GF-D8 (cell line): ENCODE data around the gene TBC1D25.
"Not testable (repeated sequence)": the region's sequence is repeated elsewhere in the genome, so short reads cannot be mapped to it uniquely, and the experiment has no call there.

Experiments
- DNase-seq: peaks from one replicate; lab custom pipeline; 2025; lab: John Stamatoyannopoulos, UW

The TBC1D25 gene

DNA sequence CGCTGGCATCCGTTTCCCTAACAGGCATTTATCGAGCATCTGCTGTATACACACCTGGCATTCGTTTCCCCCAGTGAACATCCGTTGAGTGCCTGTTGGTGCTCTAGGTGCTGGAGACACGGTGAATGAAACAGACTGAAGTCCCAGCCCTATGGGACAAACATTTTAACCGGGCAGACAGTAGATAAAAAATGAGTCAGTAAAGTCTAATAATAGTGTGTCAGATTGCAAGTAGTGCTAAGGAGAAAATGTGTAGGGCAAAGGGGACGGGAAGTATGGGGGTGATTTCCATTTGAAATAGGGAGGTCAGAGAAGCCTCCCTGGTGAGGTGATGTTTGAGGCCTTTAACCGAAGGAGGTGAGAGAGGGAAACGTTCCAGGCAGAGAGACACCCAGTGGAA is 23.2 kb upstream of the TBC1D25 start:
- DNase-seq = no peak

DNA sequence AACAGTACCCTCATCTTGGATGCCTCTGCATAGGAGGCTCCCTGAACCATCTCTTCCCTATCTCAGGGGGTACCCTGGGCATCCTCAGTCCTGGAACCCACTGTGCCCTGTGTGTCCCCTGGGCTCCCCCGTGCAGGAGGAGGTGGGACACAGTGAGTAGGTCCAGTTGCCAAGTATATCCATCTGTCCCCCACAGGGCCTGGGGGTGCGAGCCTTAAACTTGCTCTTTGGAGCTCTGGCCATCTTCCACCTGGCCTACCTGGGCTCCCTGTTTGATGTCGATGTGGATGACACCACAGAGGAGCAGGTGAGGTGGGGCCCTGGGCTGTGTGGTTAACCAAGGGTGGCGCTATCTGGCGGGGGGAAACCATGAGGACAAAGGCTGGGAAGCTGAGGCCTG is 22.5 kb upstream of the TBC1D25 start:
- no peak for DNase-seq

DNA sequence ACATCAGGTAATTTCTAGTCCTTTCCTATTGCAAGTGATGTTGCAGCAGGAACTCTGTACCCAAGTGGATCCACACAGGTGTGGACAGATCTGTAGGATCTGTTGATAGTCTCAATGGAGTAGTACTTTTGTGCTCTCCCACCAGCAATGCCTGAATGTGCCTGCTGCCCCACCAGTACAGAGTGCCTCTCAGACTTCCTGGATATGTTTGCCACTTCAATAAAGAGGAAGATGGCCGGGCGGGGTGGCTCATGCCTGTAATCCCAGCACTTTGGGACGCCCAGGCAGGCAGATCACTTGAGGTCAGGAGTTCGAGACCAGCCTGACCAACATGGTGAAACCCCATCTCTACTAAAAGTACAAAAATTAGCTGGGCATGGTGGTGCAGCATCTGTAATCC is 20.0 kb upstream of the TBC1D25 start:
- DNase-seq = peak; percentile 21

DNA sequence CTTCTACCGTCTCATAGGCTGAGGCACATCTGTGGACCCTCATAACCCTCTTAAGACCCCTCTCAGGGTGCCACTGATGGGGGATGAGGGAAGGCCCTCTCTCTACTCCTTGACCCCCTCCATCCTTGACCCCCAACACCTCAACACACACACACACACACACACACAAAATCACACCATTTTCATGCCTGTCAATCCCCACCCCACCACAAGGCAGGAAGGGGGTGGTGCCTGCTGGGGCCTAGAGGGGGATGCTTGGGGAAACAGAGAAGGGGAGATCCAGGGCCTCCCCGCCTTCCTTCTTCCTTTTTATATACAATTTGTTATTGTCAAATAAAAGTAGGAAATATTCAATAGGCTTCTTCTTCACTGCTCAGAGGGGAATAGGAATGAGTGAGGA is 19.1 kb upstream of the TBC1D25 start:
- DNase-seq = no peak

DNA sequence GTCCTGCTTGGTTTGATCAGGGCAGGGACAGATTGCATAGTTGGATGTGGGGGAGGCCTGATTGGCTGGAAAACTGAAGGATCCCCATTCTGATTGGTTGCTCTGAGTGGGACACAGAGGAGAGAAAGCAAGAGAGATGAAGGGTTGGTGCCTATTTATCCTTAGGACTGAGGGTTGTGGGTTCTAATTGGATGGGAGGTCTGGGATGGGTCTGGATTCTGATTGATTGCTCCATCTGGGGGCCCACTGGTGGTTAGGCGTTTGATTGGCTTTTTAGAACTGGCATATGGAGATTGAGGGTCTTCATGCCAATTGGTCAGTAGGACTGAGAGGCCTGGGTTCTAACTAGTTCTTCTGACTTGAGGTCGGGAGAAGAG is 18.6 kb upstream of the TBC1D25 start:
- no peak for DNase-seq

DNA sequence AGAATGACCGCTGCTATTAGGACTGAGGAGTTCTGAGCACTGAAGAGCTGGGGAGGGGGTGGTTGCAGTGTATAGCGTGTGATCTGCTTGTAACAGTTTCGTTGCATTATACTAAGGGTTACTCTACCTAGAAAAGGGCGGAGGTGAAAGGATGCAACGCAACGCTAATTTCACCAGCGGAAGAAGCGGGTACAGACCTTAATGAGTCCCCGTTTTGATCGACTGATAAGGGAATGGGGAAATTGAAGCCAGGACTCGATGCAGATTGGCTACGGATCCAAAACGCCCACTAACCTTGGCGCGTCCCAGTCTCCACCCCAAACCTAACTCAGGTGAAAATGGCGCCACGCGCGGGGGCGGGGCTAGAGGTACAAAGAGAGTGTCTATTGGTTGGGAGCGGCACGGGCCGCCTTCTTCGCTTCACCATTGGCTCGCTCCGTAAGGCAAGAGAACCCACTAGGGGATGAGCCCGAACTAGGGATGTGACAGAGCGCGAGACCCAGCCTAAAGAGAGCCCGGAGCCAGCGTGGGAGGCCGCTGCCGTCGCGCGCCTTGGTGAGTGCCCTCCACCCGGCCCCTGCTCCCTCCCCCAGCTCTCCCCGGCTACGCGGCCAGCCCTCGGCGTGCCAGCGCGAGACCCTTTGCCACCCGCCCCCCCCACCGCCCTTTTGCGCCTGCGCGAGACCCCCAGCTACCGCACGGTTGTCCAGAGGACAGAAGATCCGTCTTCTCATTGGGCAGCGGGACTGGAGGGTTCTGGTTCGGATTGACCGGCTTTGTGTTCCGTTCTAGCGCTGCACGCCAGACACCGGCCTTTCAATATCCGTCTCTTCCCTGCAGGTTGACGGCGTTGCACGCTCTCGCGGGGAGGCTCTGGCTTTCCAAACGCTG is 17.9 kb upstream of the TBC1D25 start, which contains the start of gene EBP:
EBP (plus strand) TSS at position 456 of the 891 bp plus-strand sequence. CDS start 1,964 bp downstream, outside the sequence.
- peak; percentile 85 for DNase-seq

DNA sequence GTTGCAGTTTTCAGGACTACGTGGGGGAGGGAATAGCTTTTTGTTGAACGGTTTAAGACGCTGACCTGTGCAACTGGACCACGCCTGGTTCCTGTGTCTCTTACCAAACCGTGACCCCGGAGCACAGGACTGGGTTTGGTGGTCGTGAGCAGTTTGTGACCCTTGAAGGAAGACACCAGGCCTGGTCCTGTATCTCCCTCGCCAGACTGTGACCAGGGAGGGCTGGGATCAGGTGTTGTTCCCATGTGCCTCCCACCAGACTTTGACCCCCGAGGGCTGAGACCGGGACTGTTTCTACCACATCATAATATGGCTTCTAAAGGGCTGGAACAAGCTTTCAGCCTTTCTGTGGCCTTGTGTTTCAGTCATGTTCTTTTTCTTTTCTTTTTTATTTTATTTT is 17.2 kb upstream of the TBC1D25 start:
- no peak for DNase-seq

DNA sequence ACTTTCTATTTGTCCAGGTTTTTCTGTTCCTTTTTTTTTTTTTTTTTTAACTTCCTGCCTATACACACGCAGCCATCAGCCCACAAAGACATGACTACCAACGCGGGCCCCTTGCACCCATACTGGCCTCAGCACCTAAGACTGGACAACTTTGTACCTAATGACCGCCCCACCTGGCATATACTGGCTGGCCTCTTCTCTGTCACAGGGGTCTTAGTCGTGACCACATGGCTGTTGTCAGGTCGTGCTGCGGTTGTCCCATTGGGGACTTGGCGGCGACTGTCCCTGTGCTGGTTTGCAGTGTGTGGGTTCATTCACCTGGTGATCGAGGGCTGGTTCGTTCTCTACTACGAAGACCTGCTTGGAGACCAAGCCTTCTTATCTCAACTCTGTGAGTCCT is 15.8 kb upstream of the TBC1D25 start:
- DNase-seq = no peak

DNA sequence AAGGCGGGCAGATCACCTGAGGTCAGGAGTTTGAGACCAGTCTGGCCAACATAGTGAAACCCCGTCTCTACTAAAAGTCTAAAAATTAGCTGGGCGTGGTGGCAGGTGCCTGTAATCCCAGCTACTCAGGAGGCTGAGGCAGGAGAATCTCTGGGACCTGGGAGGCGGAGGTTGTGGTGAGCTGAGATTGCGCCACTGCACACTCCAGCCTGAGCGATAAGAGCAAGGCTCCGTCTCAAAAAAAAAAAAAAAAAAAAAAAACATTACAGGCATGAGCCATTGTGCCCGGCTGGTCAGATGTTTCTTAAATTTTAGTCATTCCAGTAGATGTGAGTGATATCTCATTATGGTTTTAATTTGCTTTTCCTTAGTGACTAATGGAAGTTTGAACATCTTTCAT is 13.7 kb upstream of the TBC1D25 start:
- not testable (repeated sequence) for DNase-seq

DNA sequence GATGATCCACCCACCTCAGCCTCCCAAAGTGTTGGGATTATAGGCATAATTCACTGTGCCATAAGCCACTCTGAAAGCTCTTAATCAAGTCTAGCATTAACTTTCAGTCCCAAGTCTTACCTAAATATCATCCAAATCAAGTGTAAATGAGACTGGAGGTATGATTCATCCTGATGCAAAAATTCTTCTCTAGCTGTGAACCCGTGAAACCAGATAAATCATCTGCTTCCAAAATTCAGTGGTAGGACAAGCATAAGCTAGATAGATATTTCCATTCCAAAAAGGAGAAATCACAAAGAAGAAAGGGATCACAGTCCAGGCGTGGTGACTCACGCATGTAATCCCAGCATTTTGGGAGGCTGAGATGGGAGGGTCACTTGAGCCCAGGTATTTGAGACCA is 8.8 kb upstream of the TBC1D25 start:
- DNase-seq = no peak

DNA sequence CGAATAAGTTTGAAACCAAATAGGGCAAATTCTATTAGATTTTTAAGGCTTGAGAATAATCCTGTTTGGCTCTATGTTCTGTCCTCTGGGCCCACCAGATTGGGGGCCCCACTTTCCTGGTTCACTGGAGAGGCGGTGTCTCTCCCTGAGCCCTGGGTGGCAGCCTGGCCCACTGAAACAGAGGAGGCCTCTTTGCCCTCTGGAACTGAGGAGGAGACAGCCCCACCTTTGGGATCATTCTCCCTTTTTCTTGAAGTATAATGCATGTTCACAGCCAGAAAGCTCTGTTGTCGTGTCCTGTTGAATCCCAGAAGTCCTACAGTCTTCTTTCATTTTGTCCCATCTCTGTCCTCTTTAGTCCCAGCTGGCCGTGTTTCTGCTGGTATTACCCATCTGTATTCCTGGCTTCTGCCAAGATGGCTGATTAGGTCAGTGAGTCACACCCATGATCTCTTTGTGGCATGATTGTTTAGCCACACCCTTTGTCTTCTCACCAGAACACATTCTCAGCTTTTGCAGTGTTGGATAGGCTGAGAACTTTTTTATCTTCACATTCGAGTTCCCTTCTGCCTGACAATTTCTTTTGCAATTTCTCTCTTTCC is 8.1 kb upstream of the TBC1D25 start:
- DNase-seq = no peak

DNA sequence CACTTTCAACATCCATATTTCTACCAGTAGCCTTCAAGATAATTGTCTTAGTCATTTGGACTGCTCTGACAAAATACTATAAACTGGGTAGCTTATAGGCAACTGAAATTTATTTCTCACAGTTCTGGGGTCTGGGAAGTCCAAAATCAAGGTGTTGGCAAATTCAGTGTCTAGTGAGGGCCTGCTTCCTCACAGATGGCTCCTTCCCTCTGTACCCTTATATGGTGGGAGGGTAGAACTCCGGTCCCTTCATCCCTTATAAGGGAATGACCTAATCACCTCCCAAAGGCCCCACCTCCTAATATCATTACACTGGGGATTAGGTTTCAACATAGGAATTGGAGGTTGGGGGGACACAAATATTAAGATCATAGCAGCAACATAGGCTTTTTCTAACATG is 7.4 kb upstream of the TBC1D25 start:
- no peak for DNase-seq

DNA sequence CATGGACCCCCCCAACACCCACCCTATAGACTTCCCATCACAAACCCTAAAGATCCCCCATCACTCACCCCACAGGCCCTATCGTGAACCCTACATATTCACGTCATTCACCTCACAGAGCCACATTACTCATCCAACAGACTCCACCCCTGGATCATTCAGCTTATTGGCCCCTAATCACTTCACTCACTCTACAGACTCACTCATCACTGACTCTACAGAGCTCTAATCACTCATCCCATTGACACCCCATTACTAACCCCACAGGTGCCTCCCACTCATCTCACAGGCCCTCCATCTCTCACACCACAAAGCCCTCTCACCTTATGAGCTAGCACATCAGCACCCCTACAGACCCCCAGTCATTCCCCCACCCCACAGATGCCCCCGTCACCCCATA is 6.3 kb upstream of the TBC1D25 start:
- DNase-seq = no peak

DNA sequence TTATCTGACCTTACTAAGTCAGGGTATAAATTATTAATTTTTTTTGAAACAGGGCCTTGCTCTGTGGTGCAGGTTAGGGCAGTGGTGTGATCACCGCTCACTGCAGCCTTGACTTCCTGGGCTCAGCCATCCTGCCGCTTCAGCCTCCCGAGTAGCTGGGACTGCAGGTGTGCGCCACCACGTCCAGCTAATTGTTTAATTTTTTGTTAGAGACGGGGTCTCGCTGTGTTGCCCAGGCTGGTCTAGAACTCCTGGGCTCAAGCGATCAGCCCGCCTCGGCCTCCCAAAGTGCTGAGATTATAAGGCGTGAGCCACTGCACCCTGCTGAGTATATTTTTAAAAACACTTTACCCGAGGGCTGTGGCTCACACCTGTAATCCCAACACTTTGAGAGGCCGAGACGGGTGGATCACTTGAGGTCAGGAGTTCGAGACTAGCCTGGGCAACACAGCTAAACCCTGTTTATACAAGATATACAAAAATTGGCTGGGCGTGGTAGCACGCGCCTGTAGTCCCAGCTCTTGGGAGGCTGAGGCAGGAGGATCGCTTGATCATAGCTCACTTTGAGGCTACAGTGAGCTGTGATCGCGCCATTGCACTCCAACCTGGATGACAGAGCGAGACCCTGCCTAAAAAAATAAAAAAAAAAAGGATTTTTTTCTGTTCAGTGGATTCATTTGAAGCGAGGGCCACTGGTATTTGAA is 721 bp upstream of the TBC1D25 start:
- no peak for DNase-seq

DNA sequence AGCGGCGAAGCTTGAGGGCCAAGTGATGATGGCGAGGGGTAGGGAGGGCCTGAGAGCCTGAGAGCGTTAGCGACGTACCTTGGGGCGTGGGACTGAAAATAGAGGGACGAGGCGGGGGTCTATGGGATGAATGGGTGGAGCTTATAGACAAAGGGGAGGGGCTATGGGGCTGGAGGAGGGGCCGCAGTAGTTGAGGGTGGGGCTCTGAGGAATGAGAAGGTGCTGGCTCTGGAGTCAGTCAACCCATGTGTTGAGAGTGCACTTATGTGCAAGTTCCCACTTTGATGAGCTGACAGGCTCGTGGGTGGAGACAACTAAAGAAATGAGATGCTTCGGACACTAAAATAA is 488 bp downstream of the TBC1D25 start:
- DNase-seq = peak; percentile 0

DNA sequence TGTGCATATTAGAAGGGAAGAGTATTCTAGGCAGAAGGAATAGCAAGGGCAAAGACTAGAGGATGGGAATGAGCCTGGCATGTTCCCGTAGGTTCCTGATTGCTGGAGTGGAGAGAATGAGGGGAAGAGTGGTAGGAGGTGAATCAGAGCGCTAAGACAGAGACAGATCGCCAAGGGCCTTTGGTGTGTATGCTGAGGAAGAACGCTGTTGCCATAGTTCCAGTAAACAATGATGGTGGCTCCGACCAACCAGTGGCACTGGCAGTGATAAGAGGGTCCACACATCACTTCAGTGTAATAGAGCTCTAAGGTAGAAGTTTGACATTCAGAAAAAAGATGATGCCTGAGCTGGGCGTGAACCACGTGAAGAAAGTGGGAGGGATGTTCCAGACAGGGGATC is 966 bp downstream of the TBC1D25 start:
- DNase-seq = no peak

DNA sequence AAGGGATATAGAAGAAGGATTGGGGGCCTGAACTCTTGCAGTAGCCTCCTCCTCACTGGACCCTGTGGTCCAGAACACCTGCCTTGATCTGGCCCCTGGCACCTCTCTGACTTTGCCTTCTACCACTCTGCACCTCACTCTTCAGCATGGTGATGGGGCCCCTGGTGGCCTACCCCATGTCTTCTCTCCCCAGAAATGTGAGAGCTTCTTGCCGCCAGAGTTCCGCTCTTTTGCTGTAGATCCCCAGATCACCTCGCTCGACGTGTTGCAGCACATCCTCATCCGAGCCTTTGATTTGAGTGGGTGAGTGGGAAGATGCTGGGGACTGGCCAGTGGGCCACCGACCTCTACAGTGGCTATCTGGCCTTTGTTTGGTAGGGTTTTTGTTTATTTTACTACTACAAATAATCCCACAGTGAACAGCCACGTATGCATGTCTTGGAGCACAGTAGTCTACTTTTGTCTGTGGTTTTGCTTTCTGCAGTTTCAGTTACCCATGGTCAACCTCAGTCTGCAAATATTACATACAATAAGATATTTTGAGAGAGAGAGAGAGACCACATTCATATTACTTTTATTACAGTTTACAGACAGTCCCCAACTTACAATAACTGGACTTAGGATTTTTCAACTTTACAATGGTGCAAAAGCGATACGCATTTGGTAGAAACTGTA is 1.8 kb downstream of the TBC1D25 start:
- DNase-seq = no peak

DNA sequence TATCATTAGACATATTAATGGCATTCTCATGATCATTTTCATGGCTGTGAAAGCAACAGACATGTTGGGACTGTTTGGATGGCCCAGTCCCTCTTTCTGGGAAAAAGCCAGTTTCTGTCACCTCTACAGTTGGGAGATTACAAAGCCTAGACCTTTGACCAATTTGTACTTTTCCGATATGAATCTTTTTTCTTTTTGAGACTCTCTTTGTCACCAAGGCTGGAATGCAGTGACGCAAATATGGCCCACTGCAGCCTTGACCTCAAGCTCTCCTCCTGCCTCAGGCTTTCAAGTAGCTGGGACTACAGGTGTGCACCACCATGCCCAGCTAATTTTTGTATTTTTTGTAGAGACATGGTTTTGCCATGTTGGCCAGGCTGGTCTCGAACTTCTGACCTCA is 9.4 kb downstream of the TBC1D25 start:
- no peak for DNase-seq

DNA sequence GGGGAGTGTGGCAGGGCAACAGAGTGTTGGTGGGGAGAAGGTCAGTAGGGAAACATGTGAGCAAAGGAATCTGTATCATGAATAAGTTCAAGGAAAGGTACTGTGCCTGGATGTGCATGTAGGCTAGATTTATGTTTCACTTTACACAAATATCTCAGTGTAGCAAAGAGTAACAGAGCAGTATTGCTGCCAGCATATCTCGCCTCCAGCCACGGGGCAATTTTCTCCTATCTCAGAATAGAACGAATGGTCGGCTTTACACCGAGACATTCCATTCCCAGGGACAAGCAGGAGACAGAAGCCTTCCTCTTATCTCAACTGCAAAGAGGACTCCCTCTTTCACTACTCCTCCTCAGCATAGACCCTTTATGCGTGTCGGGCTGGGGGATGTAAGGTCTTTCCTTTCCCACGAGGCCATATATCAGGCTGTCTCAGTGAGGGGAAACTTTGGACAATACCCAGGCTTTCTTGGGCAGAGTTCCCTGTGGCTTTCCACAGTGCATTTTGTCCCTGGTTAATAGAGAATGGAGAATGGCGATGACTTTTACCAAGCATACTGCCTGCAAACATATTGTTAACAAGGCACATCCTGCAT is 16.3 kb downstream of the TBC1D25 start:
- DNase-seq = not testable (repeated sequence)

DNA sequence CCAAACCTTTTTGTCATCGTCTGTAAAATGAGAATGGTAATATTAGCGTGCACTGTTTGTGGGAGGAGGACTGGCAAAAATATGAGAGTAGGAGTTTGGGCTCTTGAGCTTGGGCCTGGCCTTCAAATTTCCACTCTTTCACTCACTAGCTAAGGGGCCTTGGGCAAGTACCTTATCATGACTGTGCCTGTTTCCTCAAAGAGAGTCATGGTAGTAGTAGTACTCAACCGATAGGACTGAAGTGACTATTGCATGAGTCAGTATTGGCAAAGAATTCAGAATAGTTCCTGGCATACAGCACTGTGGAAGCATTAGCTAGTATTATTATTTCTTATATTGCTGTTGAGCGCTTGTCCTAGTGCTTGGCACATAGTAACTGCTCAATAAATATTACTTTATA is 18.8 kb downstream of the TBC1D25 start:
- no peak for DNase-seq

DNA sequence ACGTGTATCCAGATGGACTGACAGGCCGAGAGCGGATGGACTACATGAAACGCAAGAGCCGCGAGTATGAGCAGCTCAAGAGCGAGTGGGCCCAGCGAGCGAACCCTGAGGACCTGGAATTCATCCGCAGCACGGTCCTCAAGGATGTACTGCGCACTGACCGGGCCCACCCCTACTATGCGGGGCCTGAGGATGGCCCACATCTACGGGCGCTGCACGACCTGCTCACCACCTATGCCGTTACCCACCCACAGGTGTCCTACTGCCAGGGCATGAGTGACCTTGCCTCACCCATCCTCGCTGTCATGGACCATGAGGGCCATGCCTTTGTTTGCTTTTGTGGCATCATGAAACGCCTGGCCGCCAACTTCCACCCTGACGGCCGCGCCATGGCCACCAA is 20.1 kb downstream of the TBC1D25 start:
- DNase-seq = no peak

DNA sequence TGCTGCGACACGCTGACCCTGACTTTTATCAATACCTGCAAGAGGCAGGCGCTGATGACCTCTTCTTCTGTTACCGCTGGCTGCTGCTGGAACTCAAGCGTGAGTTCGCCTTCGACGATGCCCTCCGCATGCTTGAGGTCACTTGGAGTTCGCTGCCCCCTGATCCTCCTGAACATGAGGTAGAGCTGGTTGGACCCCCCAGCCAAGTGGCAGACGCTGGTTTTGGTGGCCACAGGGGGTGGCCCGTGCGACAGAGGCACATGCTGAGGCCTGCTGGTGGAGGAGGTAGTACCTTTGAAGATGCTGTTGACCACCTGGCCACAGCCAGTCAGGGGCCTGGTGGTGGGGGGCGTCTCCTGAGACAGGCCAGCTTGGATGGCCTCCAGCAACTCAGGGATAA is 20.5 kb downstream of the TBC1D25 start:
- no peak for DNase-seq
